ENCODE measurements around the gene GPR161.

GPR161 gene

DNA sequence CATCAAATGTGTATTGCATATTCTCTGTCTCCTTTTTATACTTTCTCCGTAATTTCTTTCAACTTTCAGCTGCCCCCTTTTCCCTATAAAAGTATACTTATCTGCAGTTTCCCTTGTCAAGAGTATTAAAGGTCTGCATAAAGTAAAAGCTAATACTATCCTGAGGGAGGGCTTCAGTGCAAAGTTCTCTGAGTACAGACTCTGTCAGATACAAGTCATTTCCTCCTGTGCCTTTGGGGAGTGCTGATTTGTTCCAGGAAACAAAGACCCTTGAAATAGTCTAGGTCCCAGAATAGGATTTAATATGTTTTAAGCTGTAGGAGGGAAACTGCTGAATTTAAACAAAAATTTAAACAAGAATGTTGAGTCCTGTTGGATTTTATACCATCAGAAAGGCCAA is 11.7 kb downstream of the GPR161 start:
- TF ChIP-seq POLR2A (IDR thresholded peaks at IDR 0.05; ENCODE audit: low read depth, low read length) (no peak), POLR2AphosphoS5 (IDR thresholded peaks at IDR 0.05; ENCODE audit: low read depth, low read length) (no peak), TAF1 (IDR thresholded peaks at IDR 0.05; ENCODE audit: borderline replicate concordance, low read depth, low read length) (no peak)
- FAIRE-seq (no peak), DNase-seq (ENCODE audit: insufficient read length) (no peak)

DNA sequence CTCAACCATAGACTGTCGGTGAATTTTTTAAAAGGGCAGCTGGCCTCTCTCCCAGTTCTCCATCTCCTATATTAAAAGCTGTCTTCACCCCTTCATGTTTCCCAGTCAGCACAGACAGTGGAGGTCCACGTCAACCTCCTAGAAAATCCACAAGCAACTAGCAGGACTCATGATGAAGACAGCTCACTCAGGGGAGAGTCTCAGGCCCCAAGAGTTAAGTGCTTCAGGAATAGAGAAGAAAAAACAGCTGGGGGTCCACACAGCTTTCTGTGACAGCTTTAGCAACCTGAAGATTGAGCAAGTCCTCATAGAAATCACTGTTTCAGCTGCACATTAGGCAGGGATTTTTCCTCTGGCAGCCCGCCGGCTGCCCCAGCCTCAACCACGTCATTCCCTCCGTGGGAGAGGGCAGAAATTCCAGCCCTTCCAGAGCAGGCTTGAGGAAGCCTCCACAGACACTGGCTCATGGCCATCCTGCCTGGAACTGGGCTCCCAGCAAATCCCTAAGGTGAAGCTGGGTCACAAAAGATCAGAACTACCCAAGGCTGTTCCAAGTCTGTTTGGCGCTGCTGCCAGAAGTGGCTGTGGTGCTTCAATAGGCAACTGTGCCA is 15.2 kb downstream of the GPR161 start:
- FAIRE-seq: no peak
- TF ChIP-seq TAF1 (IDR thresholded peaks at IDR 0.05; ENCODE audit: borderline replicate concordance, low read depth, low read length) (no peak), POLR2A (IDR thresholded peaks at IDR 0.05; ENCODE audit: low read depth, low read length) (no peak), POLR2AphosphoS5 (IDR thresholded peaks at IDR 0.05; ENCODE audit: low read depth, low read length) (no peak)
- DNase-seq (ENCODE audit: insufficient read length): no peak

GRCh38 chr1:168119750-168120149 is 17.0 kb downstream of the GPR161 start:
- FAIRE-seq: no peak
- TF ChIP-seq POLR2A (IDR thresholded peaks at IDR 0.05; ENCODE audit: low read depth, low read length) (no peak), POLR2AphosphoS5 (IDR thresholded peaks at IDR 0.05; ENCODE audit: low read depth, low read length) (no peak), TAF1 (IDR thresholded peaks at IDR 0.05; ENCODE audit: borderline replicate concordance, low read depth, low read length) (no peak)
- no peak for DNase-seq (ENCODE audit: insufficient read length)

- DNase-seq (ENCODE audit: insufficient read length) (no peak), FAIRE-seq (no peak)
- no peak for TF ChIP-seq POLR2A (IDR thresholded peaks at IDR 0.05; ENCODE audit: low read depth, low read length)
- TF ChIP-seq POLR2AphosphoS5 (IDR thresholded peaks at IDR 0.05; ENCODE audit: low read depth, low read length): no peak
- no peak for TF ChIP-seq TAF1 (IDR thresholded peaks at IDR 0.05; ENCODE audit: borderline replicate concordance, low read depth, low read length)
Measured at GRCh38 chr1:168116327-168116799, 20.4 kb downstream of the GPR161 start.

DNA sequence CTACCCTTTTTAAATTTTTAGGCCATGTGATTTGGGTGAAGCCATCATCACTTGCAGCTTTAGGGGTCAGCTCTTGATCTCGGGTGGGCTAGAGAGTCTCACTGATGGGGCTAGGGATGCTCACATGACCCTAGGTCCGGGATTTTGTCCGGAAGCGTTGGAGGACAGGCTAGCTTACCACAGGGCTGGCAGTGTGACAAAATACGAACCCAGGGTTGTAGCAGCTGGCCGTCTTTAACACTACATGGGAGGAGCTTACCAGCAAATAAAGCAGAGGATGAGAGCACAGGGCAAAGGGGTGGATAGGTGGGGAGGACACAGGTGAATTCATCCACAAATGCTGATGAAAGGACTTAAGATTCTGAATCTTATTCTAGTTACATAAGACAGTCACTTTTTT is 21.9 kb downstream of the GPR161 start:
- TF ChIP-seq POLR2AphosphoS5 (IDR thresholded peaks at IDR 0.05; ENCODE audit: low read depth, low read length) (no peak), TAF1 (IDR thresholded peaks at IDR 0.05; ENCODE audit: borderline replicate concordance, low read depth, low read length) (no peak), POLR2A (IDR thresholded peaks at IDR 0.05; ENCODE audit: low read depth, low read length) (no peak)
- DNase-seq (ENCODE audit: insufficient read length): no peak
- FAIRE-seq: no peak

DNA sequence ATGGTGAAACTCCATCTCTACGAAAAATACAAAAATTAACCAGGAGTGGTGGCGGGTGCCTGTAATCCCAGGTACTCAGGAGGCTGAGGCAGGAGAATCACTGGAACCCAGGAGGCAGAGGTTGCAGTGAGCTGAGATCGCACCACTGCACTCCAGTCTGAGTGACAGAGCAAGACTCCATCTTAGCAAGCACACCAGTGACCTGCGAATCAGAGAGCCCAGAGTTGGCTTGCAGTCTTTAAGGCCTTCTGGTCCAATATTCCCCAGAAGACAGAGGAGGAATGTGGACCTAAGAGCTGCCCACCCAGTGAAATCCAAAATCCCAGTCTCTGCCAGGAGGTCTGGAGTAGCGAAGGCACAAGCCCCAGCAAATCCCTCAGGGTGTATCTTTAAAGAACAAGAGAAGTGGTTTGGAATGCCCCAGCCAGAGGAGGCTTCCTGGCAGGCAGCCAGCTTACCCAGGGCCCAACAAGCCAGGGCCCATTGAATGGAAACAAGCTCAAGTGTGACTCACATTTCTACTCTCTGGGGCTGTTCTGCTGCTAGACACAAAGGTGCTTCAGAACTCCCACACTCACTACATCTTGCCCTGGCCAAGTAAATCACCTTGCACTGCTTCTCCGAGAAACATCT is 23.9 kb downstream of the GPR161 start:
- DNase-seq (ENCODE audit: insufficient read length) (no peak), FAIRE-seq (no peak)
- no peak for TF ChIP-seq TAF1 (IDR thresholded peaks at IDR 0.05; ENCODE audit: borderline replicate concordance, low read depth, low read length)
- no peak for TF ChIP-seq POLR2A (IDR thresholded peaks at IDR 0.05; ENCODE audit: low read depth, low read length)
- TF ChIP-seq POLR2AphosphoS5 (IDR thresholded peaks at IDR 0.05; ENCODE audit: low read depth, low read length): no peak

GRCh38 chr1:168110896-168111545 is 25.7 kb downstream of the GPR161 start:
- DNase-seq (ENCODE audit: insufficient read length) (no peak), FAIRE-seq (no peak)
- TF ChIP-seq POLR2A (IDR thresholded peaks at IDR 0.05; ENCODE audit: low read depth, low read length): no peak
- TF ChIP-seq TAF1 (IDR thresholded peaks at IDR 0.05; ENCODE audit: borderline replicate concordance, low read depth, low read length): no peak
- TF ChIP-seq POLR2AphosphoS5 (IDR thresholded peaks at IDR 0.05; ENCODE audit: low read depth, low read length): no peak

- no peak for TF ChIP-seq POLR2A (IDR thresholded peaks at IDR 0.05; ENCODE audit: low read depth, low read length)
- TF ChIP-seq TAF1 (IDR thresholded peaks at IDR 0.05; ENCODE audit: borderline replicate concordance, low read depth, low read length): no peak
- no peak for TF ChIP-seq POLR2AphosphoS5 (IDR thresholded peaks at IDR 0.05; ENCODE audit: low read depth, low read length)
- DNase-seq (ENCODE audit: insufficient read length) (no peak), FAIRE-seq (no peak)
Measured at GRCh38 chr1:168106274-168106673, 30.5 kb downstream of the GPR161 start.

DNA sequence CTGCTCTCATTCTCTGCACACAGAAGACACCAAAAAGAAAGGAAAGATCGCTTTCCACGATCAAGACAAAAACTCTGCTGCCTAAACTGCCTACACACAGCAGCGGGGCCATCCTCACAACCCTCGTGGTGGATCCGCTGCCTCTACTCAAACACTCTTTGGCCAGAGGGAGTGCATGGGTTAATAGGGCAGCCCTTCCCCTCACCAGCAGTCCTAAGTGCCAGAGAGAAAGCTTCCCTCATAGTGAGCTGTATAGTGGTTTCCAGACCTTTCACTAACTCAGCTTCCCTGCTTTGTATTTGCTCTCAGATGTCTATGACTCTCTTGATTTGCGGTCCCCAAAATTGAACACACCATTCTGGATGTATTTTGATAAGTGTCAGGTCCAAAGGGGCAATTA is 30.9 kb downstream of the GPR161 start:
- DNase-seq (ENCODE audit: insufficient read length) (no peak), FAIRE-seq (no peak)
- TF ChIP-seq POLR2A (IDR thresholded peaks at IDR 0.05; ENCODE audit: low read depth, low read length) (no peak), POLR2AphosphoS5 (IDR thresholded peaks at IDR 0.05; ENCODE audit: low read depth, low read length) (no peak), TAF1 (IDR thresholded peaks at IDR 0.05; ENCODE audit: borderline replicate concordance, low read depth, low read length) (no peak)

DNA sequence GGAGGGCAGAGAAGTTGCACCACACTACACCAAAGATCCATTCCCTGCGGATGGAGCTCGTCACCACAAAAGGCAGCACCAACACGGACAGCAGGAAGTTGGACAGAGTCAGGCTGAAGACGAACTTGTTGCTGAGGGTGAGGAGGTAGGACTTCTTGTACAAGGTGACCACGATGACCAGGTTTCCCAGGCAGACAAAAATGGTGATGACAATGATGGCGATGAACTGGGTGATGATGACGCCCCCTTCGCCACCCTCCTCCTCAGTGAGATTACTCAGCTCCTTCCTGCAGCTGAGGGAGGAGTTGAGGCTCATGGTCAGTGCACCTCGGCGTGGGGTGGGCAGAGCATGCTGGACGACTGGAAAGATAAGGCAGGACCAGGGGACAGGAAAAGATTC is 32.2 kb downstream of the GPR161 start:
- DNase-seq (ENCODE audit: insufficient read length): no peak
- no peak for TF ChIP-seq TAF1 (IDR thresholded peaks at IDR 0.05; ENCODE audit: borderline replicate concordance, low read depth, low read length)
- TF ChIP-seq POLR2A (IDR thresholded peaks at IDR 0.05; ENCODE audit: low read depth, low read length): no peak
- no peak for TF ChIP-seq POLR2AphosphoS5 (IDR thresholded peaks at IDR 0.05; ENCODE audit: low read depth, low read length)
- FAIRE-seq: no peak

GRCh38 chr1:168102487-168102886 is 34.2 kb downstream of the GPR161 start:
- TF ChIP-seq TAF1 (IDR thresholded peaks at IDR 0.05; ENCODE audit: borderline replicate concordance, low read depth, low read length) (no peak), POLR2A (IDR thresholded peaks at IDR 0.05; ENCODE audit: low read depth, low read length) (no peak), POLR2AphosphoS5 (IDR thresholded peaks at IDR 0.05; ENCODE audit: low read depth, low read length) (no peak)
- no peak for FAIRE-seq

GRCh38 chr1:168101336-168101735 is 35.4 kb downstream of the GPR161 start:
- FAIRE-seq (no peak), DNase-seq (ENCODE audit: insufficient read length) (no peak)
- no peak for TF ChIP-seq TAF1 (IDR thresholded peaks at IDR 0.05; ENCODE audit: borderline replicate concordance, low read depth, low read length)
- TF ChIP-seq POLR2AphosphoS5 (IDR thresholded peaks at IDR 0.05; ENCODE audit: low read depth, low read length): no peak
- no peak for TF ChIP-seq POLR2A (IDR thresholded peaks at IDR 0.05; ENCODE audit: low read depth, low read length)

More at GRCh38 chr1:168102487-168102886, 34.2 kb downstream of the GPR161 start:
- no peak for DNase-seq (ENCODE audit: insufficient read length)
